Caco-2 (cell line): ENCODE data around the gene NAPA. TPM values are rescaled to one million over a fixed set of nuclear protein-coding genes. Genes with fewer than 3 reads are reported as not detected.

Experiments used
- BruUV-seq: library from RNA; stranded (reverse); fragments of 400-500 nt; replicated peaks from 2 replicates; lab custom pipeline; 2021; lab: Mats Ljungman, UMichigan
- CTCF ChIA-PET: fragments of 300-600 bp; sonication (Branson Sonifier 250); formaldehyde crosslinking; loops from one replicate; lab custom pipeline; 2022; ENCODE audit warnings: antibody characterized with exemption; lab: Charles Lee
- POLR2A ChIA-PET: fragments of 300-600 bp; sonication (Branson Sonifier 250); formaldehyde crosslinking; loops from one replicate; lab custom pipeline; 2022; ENCODE audit warnings: antibody characterized with exemption; lab: Charles Lee
- DNase-seq, 2 experiments: peaks; one replicate each; pipeline versions ENCODE4 v3.0.0 to v3.0.0-alpha.2; 2020 to 2022
- H3K27me3 ChIP-seq: replicated peaks from 2 replicates; pipeline ENCODE4 v1.6.0; 2011; ENCODE audit warnings: low read length; ENCODE audit not compliant: control insufficient read depth, insufficient read depth
- H3K36me3 ChIP-seq: 2 replicates; pipeline ENCODE4 v1.5.1; 2011; ENCODE audit warnings: low read length; ENCODE audit not compliant: control insufficient read depth, insufficient read depth
- H3K4me1 ChIP-seq: fragments of 250-450 bp; sonication (Bioruptor Pico); 2 replicates; pipeline ENCODE4 v1.5.1; 2020; ENCODE audit warnings: mild to moderate bottlenecking
- H3K4me3 ChIP-seq: 2 replicates; pipeline ENCODE4 v1.5.1; 2011; ENCODE audit warnings: low read depth, mild to moderate bottlenecking, control low read depth, low read length
- H3K9me3 ChIP-seq: fragments of 250-450 bp; sonication (Bioruptor Pico); 2 replicates; pipeline ENCODE4 v1.5.1; 2020; ENCODE audit warnings: mild to moderate bottlenecking, moderate library complexity
- H3K27ac Mint-ChIP-seq: one replicate; pipeline ENCODE4 v1.8.0; 2022; ENCODE audit warnings: mixed read lengths; ENCODE audit not compliant: unreplicated experiment
- H3K27me3 Mint-ChIP-seq: one replicate; pipeline ENCODE4 v1.8.0; 2022; ENCODE audit warnings: mixed read lengths; ENCODE audit not compliant: insufficient read depth, unreplicated experiment
- H3K36me3 Mint-ChIP-seq: one replicate; pipeline ENCODE4 v1.8.0; 2022; ENCODE audit warnings: mild to moderate bottlenecking, mixed read lengths; ENCODE audit not compliant: insufficient read depth, unreplicated experiment
- H3K4me1 Mint-ChIP-seq: one replicate; pipeline ENCODE4 v1.8.0; 2022; ENCODE audit warnings: low read depth, mixed read lengths; ENCODE audit not compliant: unreplicated experiment
- H3K4me3 Mint-ChIP-seq: one replicate; pipeline ENCODE4 v1.8.0; 2022; ENCODE audit warnings: mild to moderate bottlenecking, moderate library complexity, mixed read lengths; ENCODE audit not compliant: unreplicated experiment
- H3K9me3 Mint-ChIP-seq: one replicate; pipeline ENCODE4 v1.8.0; 2022; ENCODE audit warnings: mixed read lengths; ENCODE audit not compliant: unreplicated experiment
- CTCF ChIP-seq, 2 experiments: fragments of 200-600 bp in 1 of 2; IDR thresholded peaks; 1 replicate in 1 of 2; 2 replicates in 1 of 2; pipeline versions ENCODE4 v1.5.1 to v1.8.0; 2011 to 2022; ENCODE audit warnings: antibody characterized with exemption in 1 of 2, control low read depth in 1 of 2, inconsistent platforms in 1 of 2, low read depth in 1 of 2, low read length in 1 of 2, mild to moderate bottlenecking in 1 of 2, moderate library complexity in 1 of 2; ENCODE audit not compliant: insufficient read depth in 1 of 2, severe bottlenecking in 1 of 2, unreplicated experiment in 1 of 2
- intact Hi-C: fragments of 100-400 bp; cut with micrococcal nuclease; formaldehyde crosslinking; loops from one replicate; pipeline ENCODE4 v1.10.0; 2022; ENCODE audit not compliant: unreplicated experiment
- total RNA-seq: library from RNA; stranded (reverse); gene quantifications from 2 replicates; pipeline ENCODE4 v1.2.3, GENCODE V29; 2022

Gene NAPA
- total RNA-seq, 1 experiment from 2014 or later: 149 TPM

GRCh38 chr19:47509973-47510372 is 4.9 kb downstream of the NAPA start:
- intact Hi-C loops: no loop called here
- BruUV-seq: no TSS peak
- POLR2A ChIA-PET: no interaction called here

GRCh38 chr19:47509170-47509847 is 5.6 kb downstream of the NAPA start:
- Histone ChIP-seq H3K9me3 (no peaks in the 10 kb centered on the region), H3K36me3 (no peaks in the 10 kb centered on the region), H3K4me1 (peaks cover 22% of the 10 kb centered on the region), H3K4me3 (no peak overlapping the region), H3K27me3 (no peaks in the 10 kb centered on the region)
- peaks cover 48% of the 10 kb centered on the region for H3K36me3 Mint-ChIP-seq
- no peak overlapping the region for H3K27ac Mint-ChIP-seq
- H3K9me3 Mint-ChIP-seq: no peaks in the 10 kb centered on the region
- no peak for TF ChIP-seq CTCF (IDR thresholded peaks at IDR 0.05; ENCODE audit: insufficient read depth in 1 of 2, low read depth in 1 of 2, low read length in 1 of 2, severe bottlenecking in 1 of 2, unreplicated experiment in 1 of 2)
- no peak overlapping the region for H3K4me3 Mint-ChIP-seq
- no peaks in the 10 kb centered on the region for H3K27me3 Mint-ChIP-seq
- peaks cover 28% of the 10 kb centered on the region for H3K4me1 Mint-ChIP-seq
- DNase-seq: no peak
- POLR2A ChIA-PET: no interaction called here
- intact Hi-C loops: no loop called here
- CTCF ChIA-PET: interaction anchor here (0.8 kb wide), 1 partner anchor 73 kb away, joined by 4 read pairs; no protein-coding TSS in a partner anchor
- no TSS peak for BruUV-seq

More at GRCh38 chr19:47509973-47510372, 4.9 kb downstream of the NAPA start:
- Mint-ChIP-seq H3K4me3 (no peak overlapping the region), H3K27ac (no peak overlapping the region), H3K27me3 (no peaks in the 10 kb centered on the region), H3K4me1 (peaks cover 34% of the 10 kb centered on the region), H3K9me3 (no peaks in the 10 kb centered on the region), H3K36me3 (peaks cover 55% of the 10 kb centered on the region)
- TF ChIP-seq CTCF (IDR thresholded peaks at IDR 0.05; ENCODE audit: insufficient read depth in 1 of 2, low read depth in 1 of 2, low read length in 1 of 2, severe bottlenecking in 1 of 2, unreplicated experiment in 1 of 2): no peak
- CTCF ChIA-PET: no interaction called here
- Histone ChIP-seq H3K4me3 (no peak overlapping the region), H3K9me3 (no peaks in the 10 kb centered on the region), H3K4me1 (peaks cover 22% of the 10 kb centered on the region), H3K36me3 (no peaks in the 10 kb centered on the region), H3K27me3 (no peaks in the 10 kb centered on the region)
- DNase-seq: no peak

GRCh38 chr19:47508721-47509120 is 6.1 kb downstream of the NAPA start:
- BruUV-seq: no TSS peak
- intact Hi-C loops: no loop called here
- H3K4me3 ChIP-seq: no peak overlapping the region
- H3K36me3 ChIP-seq: no peaks in the 10 kb centered on the region
- ChIA-PET CTCF (interaction anchor here (0.8 kb wide), 1 partner anchor 72 kb away, joined by 4 read pairs; no protein-coding TSS in a partner anchor), POLR2A (no interaction called here)
- Mint-ChIP-seq H3K4me3 (no peak overlapping the region), H3K27me3 (no peaks in the 10 kb centered on the region), H3K9me3 (no peaks in the 10 kb centered on the region), H3K4me1 (peaks cover 22% of the 10 kb centered on the region), H3K36me3 (peaks cover 51% of the 10 kb centered on the region), H3K27ac (no peak overlapping the region)
- no peak for DNase-seq
- no peaks in the 10 kb centered on the region for H3K9me3 ChIP-seq
- no peak for TF ChIP-seq CTCF (IDR thresholded peaks at IDR 0.05; ENCODE audit: insufficient read depth in 1 of 2, low read depth in 1 of 2, low read length in 1 of 2, severe bottlenecking in 1 of 2, unreplicated experiment in 1 of 2)
- H3K27me3 ChIP-seq: no peaks in the 10 kb centered on the region
- peaks cover 22% of the 10 kb centered on the region for H3K4me1 ChIP-seq
